Measurements from ENCODE around the gene NAP1L5.
A peak's percentile ranks its signal among the peaks of the same experiment; 100 is the strongest.

The NAP1L5 gene

GRCh38 chr4:88702782-88703181 lies 5.2 kb upstream of the NAP1L5 start (continued):
- TF ChIP-seq PATZ1 (CRISPR knock-in tag; IDR thresholded peaks at IDR 0.05; ENCODE audit: borderline replicate concordance) (no peak), RARB (CRISPR knock-in tag; IDR thresholded peaks at IDR 0.05) (no peak), ZC3H10 (CRISPR knock-in tag; IDR thresholded peaks at IDR 0.05) (no peak), ESRRG (CRISPR knock-in tag; IDR thresholded peaks at IDR 0.05) (no peak), TOX (CRISPR knock-in tag; IDR thresholded peaks at IDR 0.05; ENCODE audit: borderline replicate concordance) (no peak), ZNF565 (CRISPR knock-in tag; conservative IDR thresholded peaks at IDR 0.05; ENCODE audit: low read depth) (no peak), ZFP30 (CRISPR knock-in tag; IDR thresholded peaks at IDR 0.05) (no peak)

- ATAC-seq = no peak
- TF ChIP-seq ARNTL (CRISPR knock-in tag; IDR thresholded peaks at IDR 0.05; ENCODE audit: borderline replicate concordance, low read depth) (no peak), SNAI2 (CRISPR knock-in tag; IDR thresholded peaks at IDR 0.05) (no peak), ZNF70 (CRISPR knock-in tag; IDR thresholded peaks at IDR 0.05) (no peak), TOX (CRISPR knock-in tag; IDR thresholded peaks at IDR 0.05; ENCODE audit: borderline replicate concordance) (no peak), ISL1 (CRISPR knock-in tag; IDR thresholded peaks at IDR 0.05) (no peak), TCF4 (CRISPR knock-in tag; IDR thresholded peaks at IDR 0.05; ENCODE audit: borderline replicate concordance) (no peak), BACH2 (CRISPR knock-in tag; IDR thresholded peaks at IDR 0.05; ENCODE audit: borderline replicate concordance) (no peak), ZNF565 (CRISPR knock-in tag; conservative IDR thresholded peaks at IDR 0.05; ENCODE audit: low read depth) (no peak), CSRNP3 (CRISPR knock-in tag; IDR thresholded peaks at IDR 0.05) (no peak), RARB (CRISPR knock-in tag; IDR thresholded peaks at IDR 0.05) (no peak), POU6F1 (CRISPR knock-in tag; IDR thresholded peaks at IDR 0.05; ENCODE audit: borderline replicate concordance, low read depth) (no peak), ZNF8 (CRISPR knock-in tag; IDR thresholded peaks at IDR 0.05) (no peak), ZFP30 (CRISPR knock-in tag; IDR thresholded peaks at IDR 0.05) (no peak)
These were observed 890 bp upstream of the NAP1L5 start for GRCh38 chr4:88698519-88698918.

GRCh38 chr4:88697141-88697540 lies 488 bp downstream of the NAP1L5 start:
- TF ChIP-seq POU6F1 (CRISPR knock-in tag; IDR thresholded peaks at IDR 0.05; ENCODE audit: borderline replicate concordance, low read depth) = no peak
- no peak for TF ChIP-seq ARNTL (CRISPR knock-in tag; IDR thresholded peaks at IDR 0.05; ENCODE audit: borderline replicate concordance, low read depth)
- no peak for TF ChIP-seq TOX (CRISPR knock-in tag; IDR thresholded peaks at IDR 0.05; ENCODE audit: borderline replicate concordance)
- TF ChIP-seq PATZ1 (CRISPR knock-in tag; IDR thresholded peaks at IDR 0.05; ENCODE audit: borderline replicate concordance) = no peak
- TF ChIP-seq BACH2 (CRISPR knock-in tag; IDR thresholded peaks at IDR 0.05; ENCODE audit: borderline replicate concordance) = no peak
- no peak for TF ChIP-seq SNAI2 (CRISPR knock-in tag; IDR thresholded peaks at IDR 0.05)
- TF ChIP-seq ZFP3 (CRISPR knock-in tag; IDR thresholded peaks at IDR 0.05) = no peak
- TF ChIP-seq ISL1 (CRISPR knock-in tag; IDR thresholded peaks at IDR 0.05) = no peak
- no peak for TF ChIP-seq RARB (CRISPR knock-in tag; IDR thresholded peaks at IDR 0.05)
- no peak for TF ChIP-seq GLIS3 (CRISPR knock-in tag; IDR thresholded peaks at IDR 0.05)
- peak; percentile 41 for ATAC-seq

- ATAC-seq = no peak
- TF ChIP-seq OSR1 (CRISPR knock-in tag; IDR thresholded peaks at IDR 0.05) (no peak), BACH2 (CRISPR knock-in tag; IDR thresholded peaks at IDR 0.05; ENCODE audit: borderline replicate concordance) (no peak), ZNF8 (CRISPR knock-in tag; IDR thresholded peaks at IDR 0.05) (no peak), PATZ1 (CRISPR knock-in tag; IDR thresholded peaks at IDR 0.05; ENCODE audit: borderline replicate concordance) (no peak), CREB5 (CRISPR knock-in tag; IDR thresholded peaks at IDR 0.05; ENCODE audit: low read depth) (no peak), ESRRG (CRISPR knock-in tag; IDR thresholded peaks at IDR 0.05) (no peak), TOX (CRISPR knock-in tag; IDR thresholded peaks at IDR 0.05; ENCODE audit: borderline replicate concordance) (no peak), CSRNP3 (CRISPR knock-in tag; IDR thresholded peaks at IDR 0.05) (no peak), SNAI2 (CRISPR knock-in tag; IDR thresholded peaks at IDR 0.05) (no peak), ARNTL (CRISPR knock-in tag; IDR thresholded peaks at IDR 0.05; ENCODE audit: borderline replicate concordance, low read depth) (no peak)
These were observed 999 bp downstream of the NAP1L5 start for GRCh38 chr4:88696630-88697029.
